ENCODE data around the gene ATG4B.
"Not testable (repeated sequence)": the region's sequence is repeated elsewhere in the genome, so short reads cannot be mapped to it uniquely, and the experiment has no call there.

ATG4B gene

GRCh38 chr2:241640165-241640795, 2.8 kb downstream of the ATG4B start:
- DNase-seq (ENCODE audit: low read depth): no peak

- DNase-seq (ENCODE audit: low read depth): no peak
Observed at GRCh38 chr2:241641631-241642030, 4.1 kb downstream of the ATG4B start.

DNA sequence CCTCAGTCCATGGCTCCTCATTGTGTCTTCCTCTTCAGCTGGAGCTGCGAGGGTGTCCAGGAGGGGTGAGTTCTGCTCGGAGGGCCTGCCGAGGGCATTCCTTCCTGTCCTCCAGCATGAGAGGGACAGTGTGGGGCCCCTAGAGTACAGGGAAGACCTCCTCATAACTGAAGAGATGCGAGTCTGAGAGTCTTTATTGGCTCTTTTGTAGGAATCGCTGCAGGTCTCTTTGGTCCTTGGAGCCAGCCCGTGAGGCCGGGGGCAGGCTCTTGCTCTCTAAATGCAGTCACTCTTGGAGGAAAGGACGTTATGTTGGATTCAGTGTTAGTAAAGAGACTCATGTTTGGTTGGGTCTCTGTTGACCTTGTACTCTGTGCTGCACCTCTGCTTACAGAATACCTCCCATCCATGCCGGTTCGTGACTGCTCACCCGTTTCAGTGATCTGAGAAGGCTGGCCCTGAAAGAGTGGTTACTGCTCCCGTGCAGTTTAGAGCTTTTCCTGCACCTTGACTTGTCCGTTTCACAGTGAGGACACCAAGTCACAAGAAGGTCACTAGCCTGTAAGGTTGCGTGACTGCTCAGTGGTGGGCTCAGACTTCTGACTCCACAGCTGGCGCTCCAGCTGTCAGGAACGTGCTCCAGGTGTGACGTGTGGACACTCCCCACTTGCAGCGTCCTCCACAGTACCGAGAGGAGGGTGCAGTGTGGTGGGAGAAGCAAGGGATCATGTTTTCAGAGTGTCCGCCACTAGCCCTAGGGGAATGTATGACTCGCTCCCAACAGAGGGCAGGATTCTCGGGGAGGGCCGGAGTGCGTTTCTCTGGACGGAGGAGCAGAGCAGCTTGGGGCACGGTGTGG, 7.8 kb downstream of the ATG4B start:
- no peak for DNase-seq (ENCODE audit: low read depth)

GRCh38 chr2:241645915-241646645, 8.6 kb downstream of the ATG4B start:
- no peak for DNase-seq (ENCODE audit: low read depth)

- no peak for DNase-seq (ENCODE audit: low read depth)
Observed at GRCh38 chr2:241648453-241648852, 11.0 kb downstream of the ATG4B start.

- DNase-seq (ENCODE audit: low read depth): no peak
Observed at GRCh38 chr2:241649404-241649803, 11.9 kb downstream of the ATG4B start.

- no peak for DNase-seq (ENCODE audit: low read depth)
Observed at GRCh38 chr2:241649927-241650326, 12.4 kb downstream of the ATG4B start.

GRCh38 chr2:241652142-241652541, 14.6 kb downstream of the ATG4B start:
- no peak for DNase-seq (ENCODE audit: low read depth)

DNA sequence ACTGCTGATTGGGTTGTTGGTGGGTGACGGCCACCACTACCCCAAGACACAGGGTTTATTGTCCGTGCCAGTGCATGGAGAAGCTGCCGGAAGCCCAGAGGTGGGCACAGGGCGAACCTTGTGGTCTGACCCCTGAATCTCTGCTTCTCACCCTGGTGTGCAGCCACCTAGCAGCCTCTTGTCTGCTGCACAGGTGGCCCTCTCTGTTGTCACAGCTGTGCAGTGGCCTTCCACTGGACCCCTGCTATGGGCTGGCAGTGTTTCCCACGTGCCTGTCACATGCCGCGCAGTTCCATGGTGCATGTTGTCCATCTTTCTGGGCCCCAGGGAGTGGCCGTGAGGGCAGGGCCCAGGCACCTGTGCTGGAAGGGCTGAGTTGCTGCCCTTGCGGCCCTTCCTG, 15.2 kb downstream of the ATG4B start:
- DNase-seq (ENCODE audit: low read depth): no peak

GRCh38 chr2:241653210-241653750, 15.8 kb downstream of the ATG4B start:
- no peak for DNase-seq (ENCODE audit: low read depth)

- no peak for DNase-seq (ENCODE audit: low read depth)
Observed at GRCh38 chr2:241654551-241654950, 17.1 kb downstream of the ATG4B start.

DNA sequence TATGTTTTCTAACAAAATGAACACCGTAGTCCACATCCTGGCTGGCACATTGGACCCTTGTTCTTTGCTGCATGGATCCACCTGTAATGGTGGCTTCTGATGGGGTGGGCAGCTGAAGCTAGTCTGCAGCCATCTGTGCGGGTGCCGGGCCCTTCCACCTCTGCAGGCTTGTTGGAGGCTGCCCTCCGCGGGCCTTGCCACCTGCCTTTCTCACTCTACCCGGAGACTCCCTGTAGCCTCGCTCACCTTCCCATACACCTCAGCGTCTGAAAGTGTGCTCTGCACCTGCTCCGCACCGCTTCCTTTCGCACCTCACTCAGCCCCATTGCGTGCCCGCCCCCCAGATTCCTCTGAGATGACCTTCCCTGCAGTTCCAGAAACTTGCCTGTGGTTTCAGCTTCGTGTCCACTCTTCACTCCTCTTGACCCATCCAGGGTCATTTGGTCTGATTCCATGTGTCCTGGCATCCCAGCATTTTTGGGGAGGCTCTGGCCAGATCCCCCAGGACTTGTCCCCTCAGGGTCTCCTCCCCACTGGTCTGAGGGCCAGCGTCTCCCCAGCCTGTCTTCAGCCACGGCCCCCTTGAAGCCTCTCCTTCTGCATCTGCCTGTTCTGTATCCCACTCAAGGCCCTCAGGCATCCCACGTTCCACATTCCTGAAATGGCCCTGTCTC, 18.2 kb downstream of the ATG4B start:
- DNase-seq (ENCODE audit: low read depth): no peak

- DNase-seq (ENCODE audit: low read depth): no peak
Observed at GRCh38 chr2:241656190-241656741, 18.8 kb downstream of the ATG4B start.

DNA sequence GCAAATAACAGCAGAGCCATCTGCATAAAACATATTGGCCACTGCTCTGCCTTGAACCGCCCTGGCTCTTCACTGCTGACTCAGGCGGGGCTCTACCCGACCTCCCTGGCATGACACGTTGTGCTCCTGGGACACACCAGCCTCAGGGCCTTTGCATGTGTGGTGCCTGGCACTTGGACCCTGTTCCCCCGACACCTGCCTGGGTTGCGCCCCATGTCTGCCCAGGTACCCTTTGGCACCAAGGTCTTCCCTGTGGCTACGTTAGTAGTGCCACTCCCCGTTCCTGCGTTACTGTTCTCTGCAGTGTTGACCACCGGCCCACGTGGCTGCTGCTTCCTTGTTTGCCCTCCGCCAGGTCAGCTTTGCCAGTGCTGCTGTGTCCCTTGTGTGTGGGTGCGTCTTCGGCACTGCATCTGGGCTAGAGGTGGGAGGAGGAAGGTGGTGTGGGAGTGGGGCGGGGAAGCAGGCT, 20.3 kb downstream of the ATG4B start:
- DNase-seq (ENCODE audit: low read depth): no peak

- DNase-seq (ENCODE audit: low read depth): no peak
Observed at GRCh38 chr2:241658296-241658695, 20.8 kb downstream of the ATG4B start.

GRCh38 chr2:241659150-241659739, 21.8 kb downstream of the ATG4B start:
- no peak for DNase-seq (ENCODE audit: low read depth)

- DNase-seq (ENCODE audit: low read depth): no peak
Observed at GRCh38 chr2:241660593-241661213, 23.2 kb downstream of the ATG4B start.

GRCh38 chr2:241662731-241663130, 25.2 kb downstream of the ATG4B start:
- not testable (repeated sequence) for DNase-seq (ENCODE audit: low read depth)

- DNase-seq (ENCODE audit: low read depth): no peak
Observed at GRCh38 chr2:241665731-241666440, 28.4 kb downstream of the ATG4B start.

Data from activated T-cell treated with anti-CD3 and anti-CD28 coated beads for 24 hours (primary cell).